HG02840 (cell line): ENCODE results near the gene SIGMAR1.
"Not testable (repeated sequence)": the region's sequence is repeated elsewhere in the genome, so short reads cannot be mapped to it uniquely, and the experiment has no call there.

Source experiments
- ATAC-seq: cut with Tn5 transposase; IDR thresholded peaks from one replicate; pipeline ENCODE4 v1.9.1; 2021; ENCODE audit warnings: mild to moderate bottlenecking, moderate library complexity, moderate number of reproducible peaks; ENCODE audit not compliant: unreplicated experiment, low FRiP score

The SIGMAR1 gene

GRCh38 chr9:34656992-34657391, 19.4 kb upstream of the SIGMAR1 start:
- no peak for ATAC-seq

- ATAC-seq: no peak
These were observed 17.8 kb upstream of the SIGMAR1 start for GRCh38 chr9:34655394-34655793.

DNA sequence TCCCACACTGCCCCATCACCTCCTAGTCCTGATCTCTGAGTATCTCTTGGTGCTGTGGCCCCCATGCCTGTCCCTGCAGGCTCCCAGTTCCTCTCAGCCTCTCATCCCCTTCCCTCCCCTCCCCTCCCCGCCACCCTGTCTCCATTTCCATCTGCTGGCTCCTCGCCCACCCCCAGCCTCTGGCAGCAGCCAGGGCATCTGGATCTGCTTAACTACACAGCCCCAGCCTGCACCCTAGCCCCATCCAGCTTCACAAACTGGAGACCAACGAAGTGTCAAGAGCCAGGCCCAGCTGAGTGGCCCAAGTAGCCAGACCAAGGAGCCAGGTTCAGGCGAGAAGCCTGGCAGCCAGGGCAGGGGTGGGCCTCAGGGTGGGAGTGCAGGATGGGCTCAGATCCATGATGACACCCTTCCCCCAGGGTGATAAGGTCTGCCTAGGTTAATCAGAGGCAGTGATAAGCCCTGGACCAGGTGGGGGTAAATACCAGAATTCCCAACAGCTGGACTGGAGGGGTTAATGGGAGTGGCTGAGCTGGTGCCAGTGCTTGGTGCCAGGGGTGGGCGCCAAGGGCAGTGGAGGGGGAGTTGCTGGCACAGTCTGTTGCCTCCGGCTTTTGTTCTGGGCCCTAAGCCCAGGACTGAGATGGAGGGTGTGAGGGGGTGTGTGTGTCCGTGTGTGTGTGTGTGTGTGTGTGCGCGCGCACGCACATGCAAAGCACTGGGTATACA, 16.9 kb upstream of the SIGMAR1 start:
- no peak for ATAC-seq

DNA sequence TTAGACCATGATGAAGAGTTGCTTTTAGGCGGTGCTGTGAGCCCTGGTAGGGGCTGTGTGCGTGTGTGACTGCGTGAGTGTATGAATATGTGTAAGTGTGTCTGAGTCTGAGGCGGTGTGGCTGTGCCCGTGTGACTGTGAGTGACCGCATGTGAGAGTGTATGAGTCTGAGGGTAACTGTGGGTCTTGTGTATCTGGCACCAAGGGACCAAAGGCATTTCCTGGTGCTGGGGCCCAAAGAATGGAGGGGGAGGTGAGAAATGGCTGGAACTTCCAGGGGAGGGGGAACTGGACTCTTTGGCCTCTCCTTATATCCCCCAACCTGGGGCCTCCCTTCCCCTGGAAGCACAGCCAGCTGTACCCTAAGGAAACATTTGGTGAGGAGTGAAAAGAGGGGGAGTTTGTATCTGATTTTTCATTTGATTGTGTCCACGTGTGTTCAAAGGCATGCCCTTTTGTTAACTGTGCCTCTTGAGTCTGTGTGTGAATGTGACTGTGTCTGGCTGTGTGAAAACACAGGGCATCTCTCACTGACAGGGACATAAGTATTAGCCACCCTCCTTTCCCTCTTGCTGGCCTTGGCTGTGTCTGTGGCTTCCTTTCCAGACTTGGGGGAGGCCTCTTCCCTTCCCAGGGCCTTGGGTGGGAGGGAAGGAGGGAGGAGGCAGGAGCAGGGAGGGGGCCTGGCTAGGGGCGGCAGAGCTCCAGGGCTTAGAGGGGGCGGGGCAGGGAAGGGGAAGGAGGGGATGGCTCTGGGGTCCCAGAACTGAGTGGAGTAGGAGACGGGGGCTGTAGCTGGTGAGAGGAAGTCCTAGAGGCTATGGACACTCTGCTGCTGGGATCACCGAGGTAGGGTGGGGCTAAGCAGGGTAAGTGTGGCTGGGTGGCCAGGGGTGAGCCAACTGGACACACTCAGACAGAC, 15.8 kb upstream of the SIGMAR1 start:
- ATAC-seq: no peak

GRCh38 chr9:34652602-34653000, 15.0 kb upstream of the SIGMAR1 start:
- ATAC-seq: no peak

DNA sequence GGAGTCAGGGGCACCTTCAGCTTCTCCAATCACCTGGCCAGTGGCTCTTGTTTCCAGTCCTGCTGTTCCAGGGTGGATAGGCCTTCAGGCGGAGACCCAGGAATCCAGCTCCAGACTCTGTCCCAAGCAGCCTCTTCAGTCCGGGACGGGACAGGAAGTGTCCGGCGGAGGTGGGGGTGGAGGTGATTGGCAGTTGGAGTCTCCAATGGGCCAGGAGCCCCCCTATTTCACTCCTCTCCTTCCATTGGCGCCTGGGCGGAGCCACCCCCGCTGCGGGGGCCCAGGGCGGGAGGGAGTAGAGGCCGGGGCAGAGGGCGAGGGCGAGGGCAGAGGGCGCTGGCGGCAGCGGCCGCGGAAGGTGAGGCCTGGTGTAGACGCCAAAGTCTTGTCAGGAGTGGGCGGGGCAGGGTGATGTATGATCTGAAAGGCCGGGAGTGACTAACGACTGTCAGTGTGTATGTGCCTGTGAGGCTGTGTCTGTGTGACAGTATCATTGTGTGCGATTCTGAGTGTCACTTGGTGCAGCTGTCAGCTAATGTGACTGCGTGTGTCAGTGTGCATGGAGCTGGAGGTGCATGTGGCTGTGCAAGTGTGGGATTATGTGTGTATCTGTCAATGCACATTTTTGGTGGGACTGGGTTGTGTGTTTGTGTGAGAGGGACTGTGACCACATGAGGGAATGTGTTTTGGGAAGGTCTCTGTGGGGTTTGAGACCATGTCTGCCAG, 14.5 kb upstream of the SIGMAR1 start, which contains the start of gene IL11RA:
IL11RA (plus strand) TSS at position 310 of the 726 bp plus-strand sequence. CDS start 3,033 bp downstream, outside the sequence.
- no peak for ATAC-seq

DNA sequence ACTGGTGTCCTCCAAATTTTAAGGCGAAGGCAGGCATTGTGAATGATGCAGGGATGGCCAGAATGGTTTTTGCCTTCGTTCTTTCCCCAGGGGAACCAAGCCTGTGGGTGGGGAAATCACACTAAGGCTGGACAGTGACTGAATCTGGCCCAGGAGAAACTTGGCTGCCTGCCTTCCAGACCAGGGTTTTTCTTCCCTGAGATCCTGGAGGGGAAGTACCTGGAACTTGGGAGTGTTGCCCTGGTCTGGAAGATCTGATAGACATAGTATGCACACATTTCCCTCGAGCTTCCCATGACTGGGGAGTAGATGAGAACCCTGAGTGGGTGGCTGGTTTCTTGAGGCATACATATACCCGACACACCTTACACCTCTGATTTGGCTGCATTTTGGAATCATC, 13.7 kb upstream of the SIGMAR1 start:
- ATAC-seq: no peak

- no peak for ATAC-seq
These were observed 13.2 kb upstream of the SIGMAR1 start for GRCh38 chr9:34650816-34651215.

DNA sequence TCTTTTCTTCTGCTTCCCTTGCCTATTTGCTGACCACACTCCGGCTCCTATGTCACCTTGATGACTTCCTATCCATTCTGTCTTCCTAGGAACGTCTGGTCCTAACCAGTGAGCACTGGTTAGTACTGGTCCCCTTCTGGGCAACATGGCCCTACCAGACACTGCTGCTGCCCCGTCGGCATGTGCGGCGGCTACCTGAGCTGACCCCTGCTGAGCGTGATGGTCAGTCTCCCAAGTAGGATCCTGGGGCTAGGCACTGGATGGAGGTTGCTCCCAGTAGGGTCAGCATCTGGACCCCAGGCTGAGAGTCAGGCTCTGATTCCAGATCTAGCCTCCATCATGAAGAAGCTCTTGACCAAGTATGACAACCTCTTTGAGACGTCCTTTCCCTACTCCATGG, 11.1 kb upstream of the SIGMAR1 start:
- ATAC-seq: no peak

- no peak for ATAC-seq
These were observed 10.1 kb upstream of the SIGMAR1 start for GRCh38 chr9:34647651-34648050.

DNA sequence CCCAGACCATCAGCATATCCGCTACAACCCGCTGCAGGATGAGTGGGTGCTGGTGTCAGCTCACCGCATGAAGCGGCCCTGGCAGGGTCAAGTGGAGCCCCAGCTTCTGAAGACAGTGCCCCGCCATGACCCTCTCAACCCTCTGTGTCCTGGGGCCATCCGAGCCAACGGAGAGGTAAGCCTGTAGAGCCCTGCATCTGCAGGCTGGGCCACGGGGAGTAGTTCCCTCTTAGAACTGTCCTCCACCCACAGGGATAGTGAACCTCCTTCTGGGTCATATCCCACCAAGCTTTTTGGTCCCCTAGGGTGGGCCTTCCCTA, 9.5 kb upstream of the SIGMAR1 start:
- ATAC-seq: peak; percentile 10

DNA sequence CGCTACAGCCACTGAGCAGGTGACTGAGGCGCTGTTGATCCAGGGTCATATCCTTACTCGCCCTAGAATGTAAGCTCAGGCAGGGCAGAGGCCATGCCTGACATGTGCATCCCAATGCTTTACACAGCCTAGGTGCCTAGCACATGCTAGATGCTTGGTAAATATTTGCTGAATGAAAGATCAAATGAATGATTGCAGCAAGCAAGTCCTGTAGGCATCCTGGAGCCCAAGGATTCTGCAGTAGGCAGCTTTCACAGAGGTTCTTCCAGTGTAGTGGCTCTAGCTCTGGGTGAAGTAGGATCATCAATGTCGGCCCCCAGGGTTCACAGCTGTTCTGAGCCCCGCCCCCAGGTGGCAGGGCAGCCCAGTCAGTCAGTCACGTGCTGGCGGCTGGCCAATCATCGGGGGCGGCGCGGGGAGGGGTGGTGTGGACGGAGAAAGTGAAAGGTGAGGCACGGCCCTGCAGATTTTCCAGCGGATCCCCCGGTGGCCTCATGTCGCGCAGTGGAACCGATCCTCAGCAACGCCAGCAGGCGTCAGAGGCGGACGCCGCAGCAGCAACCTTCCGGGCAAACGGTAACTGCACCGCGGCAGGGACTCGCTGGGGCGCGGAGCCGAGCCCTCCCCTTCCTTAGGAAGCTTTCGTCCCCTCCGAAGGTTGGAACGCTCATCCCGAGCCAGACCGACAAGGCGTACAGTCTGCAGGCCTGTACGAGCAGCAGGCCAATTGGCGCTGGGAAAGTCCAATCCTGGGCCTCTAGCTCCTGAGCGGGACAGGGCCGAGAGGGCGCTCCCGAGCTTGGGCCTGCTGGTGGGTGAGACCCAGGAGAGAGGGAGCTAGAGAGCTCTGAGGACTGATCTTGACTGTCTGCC, 8.9 kb upstream of the SIGMAR1 start, which contains the start of gene GALT:
GALT (plus strand) TSS at position 465 of the 873 bp plus-strand sequence; CDS start at position 495, 30 bp downstream.
- peak; percentile 86 for ATAC-seq

DNA sequence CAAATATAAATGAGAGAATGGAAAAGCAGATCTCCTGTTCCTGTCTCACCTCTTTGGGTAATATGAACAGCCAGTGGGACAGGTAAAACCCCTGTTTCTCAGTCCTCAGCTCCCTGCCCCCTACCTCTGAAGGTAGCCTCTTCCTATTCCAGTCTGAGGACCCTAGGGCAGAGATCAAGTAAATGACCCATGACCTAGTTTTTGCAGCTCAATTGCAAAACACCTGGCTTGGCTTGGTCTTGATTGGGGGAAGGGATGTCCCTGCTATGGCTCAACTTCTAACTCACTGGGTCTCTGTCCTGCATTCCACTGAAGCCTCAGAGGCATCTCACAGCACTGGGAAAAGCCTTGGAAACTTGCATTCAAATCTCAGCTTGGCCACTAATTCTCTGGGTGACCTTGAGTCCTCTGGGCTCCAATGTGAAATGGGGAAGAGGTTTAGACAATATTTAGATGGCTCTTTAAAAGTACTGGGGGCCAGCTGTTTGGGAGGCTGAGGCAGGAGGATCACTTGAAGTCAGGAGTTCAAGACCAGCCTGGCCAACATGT, 7.3 kb upstream of the SIGMAR1 start:
- ATAC-seq: no peak

- no peak for ATAC-seq
These were observed 5.1 kb upstream of the SIGMAR1 start for GRCh38 chr9:34642679-34643078.

DNA sequence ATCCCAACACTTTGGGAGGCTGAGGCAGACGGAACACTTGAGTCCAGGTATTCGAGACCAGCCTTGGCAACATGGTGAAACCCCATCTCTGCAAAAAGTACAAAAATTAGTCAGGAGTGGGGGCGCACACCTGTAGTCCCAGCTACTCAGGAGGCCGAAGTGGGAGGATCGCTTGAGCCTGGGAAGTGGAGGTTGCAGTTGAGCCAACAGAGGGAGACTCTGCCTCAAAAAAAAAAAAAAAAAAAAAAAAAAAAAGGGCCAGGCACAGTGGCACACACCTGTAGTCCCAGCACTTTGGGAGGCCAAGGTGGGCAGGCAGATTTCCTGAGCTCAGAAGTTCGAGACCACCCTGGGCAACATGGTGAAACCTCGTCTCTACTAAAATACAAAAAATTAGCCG, 1.7 kb upstream of the SIGMAR1 start:
- ATAC-seq: not testable (repeated sequence)

GRCh38 chr9:34638138-34638445, 505 bp upstream of the SIGMAR1 start:
- no peak for ATAC-seq

- ATAC-seq: peak; percentile 3
These were observed 714 bp downstream of the SIGMAR1 start for GRCh38 chr9:34636791-34637355.

- ATAC-seq: no peak
These were observed 2.0 kb downstream of the SIGMAR1 start for GRCh38 chr9:34635556-34635955.

DNA sequence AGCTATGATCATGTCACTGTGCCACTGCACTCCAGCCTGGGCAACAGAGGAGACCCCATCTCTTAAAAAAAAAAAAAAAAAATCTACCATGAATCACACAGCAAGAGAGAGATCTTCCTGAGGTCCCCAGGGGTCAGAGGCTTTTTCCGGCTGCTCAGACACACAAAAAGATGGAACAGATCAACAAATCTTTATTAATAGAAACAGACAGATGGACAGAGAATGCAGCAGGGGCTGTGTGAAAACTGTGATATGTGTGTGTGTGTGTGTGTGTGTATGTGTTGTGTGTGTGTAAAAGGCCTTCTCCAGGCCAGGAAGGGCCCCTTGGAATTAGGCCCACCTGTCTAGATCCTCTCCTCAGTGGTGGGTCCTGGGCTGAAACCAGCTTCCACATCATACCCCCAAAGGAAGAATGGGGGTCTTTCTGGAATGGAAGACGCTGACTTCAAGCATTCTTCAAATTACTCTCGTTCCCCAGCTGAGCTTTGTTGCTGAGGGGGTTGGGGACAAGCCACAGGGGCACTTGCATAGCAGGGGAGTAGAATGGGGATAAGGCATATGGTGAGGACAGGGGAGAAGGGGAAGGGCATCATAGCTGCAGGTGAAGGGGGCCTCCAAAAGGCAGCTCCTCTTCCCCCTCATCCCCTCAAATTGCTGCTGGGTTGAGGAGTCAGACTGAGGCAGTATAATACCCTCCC, 2.9 kb downstream of the SIGMAR1 start:
- ATAC-seq: no peak
